ENCODE data around the gene AKR1C2.
"Not testable (repeated sequence)": the region's sequence is repeated elsewhere in the genome, so short reads cannot be mapped to it uniquely, and the experiment has no call there.

Gene AKR1C2

GRCh38 chr10:4956955-4957645, 46.6 kb downstream of the AKR1C2 start:
- not testable (repeated sequence) for DNase-seq (ENCODE audit: low spot score)

GRCh38 chr10:4956088-4956487, 47.6 kb downstream of the AKR1C2 start:
- not testable (repeated sequence) for DNase-seq (ENCODE audit: low spot score)

GRCh38 chr10:4953405-4953804, 50.3 kb downstream of the AKR1C2 start:
- DNase-seq (ENCODE audit: low spot score): no peak

- DNase-seq (ENCODE audit: low spot score): not testable (repeated sequence)
Measured at GRCh38 chr10:4951512-4952162, 52.0 kb downstream of the AKR1C2 start.

GRCh38 chr10:4947635-4948596, 55.7 kb downstream of the AKR1C2 start:
- no peak for DNase-seq (ENCODE audit: low spot score)

GRCh38 chr10:4947039-4947634, 56.5 kb downstream of the AKR1C2 start:
- no peak for DNase-seq (ENCODE audit: low spot score)

GRCh38 chr10:4945766-4946717, 57.6 kb downstream of the AKR1C2 start:
- no peak for DNase-seq (ENCODE audit: low spot score)

- DNase-seq (ENCODE audit: low spot score): no peak
Measured at GRCh38 chr10:4944841-4945240, 58.8 kb downstream of the AKR1C2 start.

- no peak for DNase-seq (ENCODE audit: low spot score)
Measured at GRCh38 chr10:4943821-4944220, 59.8 kb downstream of the AKR1C2 start.

- not testable (repeated sequence) for DNase-seq (ENCODE audit: low spot score)
Measured at GRCh38 chr10:4943416-4943815, 60.2 kb downstream of the AKR1C2 start.

- DNase-seq (ENCODE audit: low spot score): not testable (repeated sequence)
Measured at GRCh38 chr10:4942931-4943330, 60.7 kb downstream of the AKR1C2 start.

GRCh38 chr10:4941540-4942330, 61.9 kb downstream of the AKR1C2 start:
- DNase-seq (ENCODE audit: low spot score): no peak

- DNase-seq (ENCODE audit: low spot score): not testable (repeated sequence)
Measured at GRCh38 chr10:4940909-4941308, 62.7 kb downstream of the AKR1C2 start.

- DNase-seq (ENCODE audit: low spot score): not testable (repeated sequence)
Measured at GRCh38 chr10:4940073-4940428, 63.6 kb downstream of the AKR1C2 start.

- DNase-seq (ENCODE audit: low spot score): no peak
Measured at GRCh38 chr10:4939224-4940072, 64.2 kb downstream of the AKR1C2 start.

Measured in kidney capillary endothelial cell (primary cell).